Mesothelial cell of epicardium (in vitro differentiated cells): ENCODE measurements around the gene PIANP. TPM values are rescaled to one million over a fixed set of nuclear protein-coding genes. Genes with fewer than 3 reads are reported as not detected.
"Not testable (repeated sequence)": the region's sequence is repeated elsewhere in the genome, so short reads cannot be mapped to it uniquely, and the experiment has no call there.

ENCODE experiments used
- DNase-seq, 2 experiments: peaks; one replicate each; pipeline ENCODE4 v3.0.0; 2021; ENCODE audit warnings: low spot score in 2 of 2; ENCODE audit not compliant: unreplicated experiment in 2 of 2
- H3K27ac Mint-ChIP-seq: 2 replicates; pipeline ENCODE4 v1.8.0; 2021; ENCODE audit warnings: mixed read lengths
- H3K27me3 Mint-ChIP-seq: 2 replicates; pipeline ENCODE4 v1.8.0; 2021; ENCODE audit warnings: low read depth, mixed read lengths
- H3K36me3 Mint-ChIP-seq: 2 replicates; pipeline ENCODE4 v1.8.0; 2021; ENCODE audit warnings: mixed read lengths
- H3K4me1 Mint-ChIP-seq: 2 replicates; pipeline ENCODE4 v1.8.0; 2021; ENCODE audit warnings: mixed read lengths
- H3K4me3 Mint-ChIP-seq: 2 replicates; pipeline ENCODE4 v1.8.0; 2021; ENCODE audit warnings: mild to moderate bottlenecking, moderate library complexity, mixed read lengths
- H3K9me3 Mint-ChIP-seq: 2 replicates; pipeline ENCODE4 v1.8.0; 2021; ENCODE audit warnings: mixed read lengths
- CTCF ChIP-seq: fragments of 200-600 bp; sonication (generic); IDR thresholded peaks from one replicate; pipeline ENCODE4 v1.5.0; 2021; ENCODE audit warnings: antibody characterized with exemption; ENCODE audit not compliant: unreplicated experiment
- total RNA-seq: library from RNA; stranded (reverse); gene quantifications from 3 replicates; pipeline ENCODE4 v1.2.1, GENCODE V29; 2021

The PIANP gene
- total RNA-seq, 1 donor from 2014 or later, result 3.9 TPM

DNA sequence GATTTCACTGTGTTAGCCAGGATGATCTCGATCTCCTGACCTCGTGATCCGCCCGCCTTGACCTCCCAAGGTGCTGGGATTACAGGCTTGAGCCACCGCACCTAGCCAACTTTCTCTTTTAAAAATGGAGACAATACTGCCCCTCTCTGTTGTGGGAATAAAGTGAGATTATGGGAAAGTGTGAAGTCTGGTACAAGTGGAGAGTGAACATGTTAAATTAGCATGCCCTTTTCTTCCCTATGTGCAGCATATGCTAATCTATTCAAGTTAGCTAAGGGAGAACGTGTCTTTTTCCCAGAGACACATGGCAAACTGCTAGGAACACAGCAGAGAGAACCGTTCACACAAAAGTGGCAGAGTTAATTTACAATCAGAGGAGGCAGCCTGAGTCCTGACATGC, 24.7 kb upstream of the PIANP start:
- H3K4me1 Mint-ChIP-seq, result peaks cover 17% of the 10 kb centered on the region
- peak overlapping the region; percentile 76 for H3K4me3 Mint-ChIP-seq
- H3K9me3 Mint-ChIP-seq, result peaks cover 4% of the 10 kb centered on the region
- no peak for TF ChIP-seq CTCF
- no peak overlapping the region for H3K27ac Mint-ChIP-seq
- H3K27me3 Mint-ChIP-seq, result peaks cover 10% of the 10 kb centered on the region
- no peak for DNase-seq
- peaks cover 15% of the 10 kb centered on the region for H3K36me3 Mint-ChIP-seq

- H3K4me3 Mint-ChIP-seq, result peak overlapping the region; percentile 76
- peak overlapping the region; percentile 83 for H3K27ac Mint-ChIP-seq
These were observed 23.8 kb upstream of the PIANP start for GRCh38 chr12:6724409-6724797.

DNA sequence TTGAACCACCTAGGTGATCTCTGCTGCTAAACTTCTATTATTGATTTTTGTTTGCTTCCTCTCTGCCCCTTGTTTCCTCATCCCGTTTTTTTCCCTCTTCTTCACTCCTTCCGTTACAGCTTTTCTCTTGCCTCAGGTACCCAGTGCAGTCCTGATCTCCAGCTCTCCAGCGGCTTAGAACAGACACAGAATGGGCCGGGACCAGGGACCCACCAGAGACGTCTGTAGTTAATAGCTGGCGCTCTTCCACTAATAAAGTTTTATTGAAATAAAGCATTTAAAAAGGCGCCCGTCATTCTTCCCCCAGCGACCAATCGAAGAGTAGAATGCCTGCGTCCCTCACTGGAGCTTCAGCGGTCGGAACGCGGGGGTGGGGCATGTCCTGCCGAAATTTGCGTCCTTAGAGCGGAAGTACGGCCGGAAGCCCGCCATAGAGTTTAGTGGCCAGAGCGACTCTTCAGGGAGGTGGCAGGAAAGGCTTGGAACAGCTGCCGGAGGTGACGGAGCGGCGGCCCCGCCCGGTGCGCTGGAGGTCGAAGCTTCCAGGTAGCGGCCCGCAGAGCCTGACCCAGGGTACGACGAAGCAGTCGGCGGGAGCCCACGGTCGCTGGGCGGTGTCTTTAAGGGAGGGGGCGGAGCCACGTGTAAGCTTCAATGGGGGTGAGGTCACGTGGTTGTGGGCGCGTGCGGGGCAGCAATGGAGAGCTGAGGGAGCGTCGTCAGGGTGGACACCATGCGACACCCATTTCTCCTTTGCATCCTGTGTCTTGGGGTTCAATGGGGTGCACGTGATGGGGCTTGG, 23.2 kb upstream of the PIANP start, which contains the start of gene COPS7A:
Gene COPS7A, plus strand, starts transcription at position 440 of the 802 bp plus-strand sequence. CDS start 611 bp downstream, outside the sequence.
- Mint-ChIP-seq H3K4me3 (peak within 1 kb of the TSS; percentile 76), H3K4me1 (peaks cover 17% of the 10 kb centered on the region), H3K27me3 (peaks cover 17% of the 10 kb centered on the region), H3K27ac (peak within 1 kb of the TSS; percentile 83), H3K36me3 (peaks cover 5% of the 10 kb centered on the region), H3K9me3 (peaks cover 4% of the 10 kb centered on the region)
- DNase-seq, result peak; percentile 80 to 89
- TF ChIP-seq CTCF, result no peak

More at GRCh38 chr12:6724409-6724797, 23.8 kb upstream of the PIANP start:
- Mint-ChIP-seq H3K36me3 (peaks cover 5% of the 10 kb centered on the region), H3K9me3 (peaks cover 4% of the 10 kb centered on the region), H3K27me3 (peaks cover 14% of the 10 kb centered on the region), H3K4me1 (peaks cover 17% of the 10 kb centered on the region)
- DNase-seq, result peak in 1 of 2 experiments; percentile 40
- TF ChIP-seq CTCF, result no peak

DNA sequence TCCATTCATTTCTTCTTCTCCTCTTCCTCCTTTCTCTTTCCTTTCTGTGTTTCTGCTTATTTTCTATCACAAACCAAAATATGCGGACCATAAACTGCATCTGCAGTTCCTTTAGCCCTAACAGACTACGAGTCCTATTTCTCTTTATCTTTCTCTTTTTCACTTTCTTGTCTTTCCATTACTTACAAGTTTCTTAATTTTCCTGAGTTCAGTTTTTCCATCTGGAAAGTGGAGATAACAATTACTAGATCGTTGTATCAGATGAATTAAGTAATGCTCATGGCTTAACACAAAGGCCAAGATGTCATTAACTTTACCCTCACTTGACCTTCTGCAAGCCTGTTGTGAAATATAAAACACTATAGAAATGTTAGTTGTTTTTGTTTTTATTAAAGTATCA, 22.2 kb upstream of the PIANP start:
- no peak for TF ChIP-seq CTCF
- peaks cover 5% of the 10 kb centered on the region for H3K36me3 Mint-ChIP-seq
- H3K4me1 Mint-ChIP-seq, result peaks cover 17% of the 10 kb centered on the region
- DNase-seq, result no peak
- H3K9me3 Mint-ChIP-seq, result peaks cover 4% of the 10 kb centered on the region
- H3K27me3 Mint-ChIP-seq, result peaks cover 17% of the 10 kb centered on the region
- H3K27ac Mint-ChIP-seq, result peak overlapping the region; percentile 35
- H3K4me3 Mint-ChIP-seq, result peak overlapping the region; percentile 20

- peaks cover 6% of the 10 kb centered on the region for H3K9me3 Mint-ChIP-seq
- H3K27me3 Mint-ChIP-seq, result peaks cover 14% of the 10 kb centered on the region
- no peak for TF ChIP-seq CTCF
- no peak overlapping the region for H3K27ac Mint-ChIP-seq
- no peaks in the 10 kb centered on the region for H3K36me3 Mint-ChIP-seq
- H3K4me3 Mint-ChIP-seq, result no peak overlapping the region
- no peak for DNase-seq
- no peaks in the 10 kb centered on the region for H3K4me1 Mint-ChIP-seq
These were observed 16.3 kb upstream of the PIANP start for GRCh38 chr12:6716874-6717437.

- H3K4me3 Mint-ChIP-seq, H3K27ac Mint-ChIP-seq: not testable (repeated sequence)
These were observed 15.6 kb upstream of the PIANP start for GRCh38 chr12:6716031-6716873.

More at GRCh38 chr12:6716031-6716873, 15.6 kb upstream of the PIANP start:
- peaks cover 11% of the 10 kb centered on the region for H3K27me3 Mint-ChIP-seq
- not testable (repeated sequence) for H3K4me1 Mint-ChIP-seq, H3K36me3 Mint-ChIP-seq, DNase-seq, H3K9me3 Mint-ChIP-seq
